Measurements from ENCODE around the gene GARIN5B.

GRCh38 chr19:55370305-55370988 is 7.4 kb upstream of the GARIN5B start, which contains the start of gene IL11:
- TF ChIP-seq EZH2 (optimal IDR thresholded peaks at IDR 0.05; ENCODE audit: low read depth, low read length): no peak
- no peak for TF ChIP-seq CTCF (IDR thresholded peaks at IDR 0.05; ENCODE audit: low read length)
- no peak for TF ChIP-seq EZH2phosphoT487 (IDR thresholded peaks at IDR 0.05; ENCODE audit: low read length)
